ENCODE data around the gene TSPEAR.

TSPEAR gene

GRCh38 chr21:44530903-44531605, 180.3 kb downstream of the TSPEAR start:
- H3K27ac ChIP-seq (ENCODE audit: low read depth, low read length): no peak overlapping the region

GRCh38 chr21:44530221-44530902, 181.0 kb downstream of the TSPEAR start:
- Histone ChIP-seq H3K36me3 (ENCODE audit: insufficient read depth, low read length) (no peaks in the 10 kb centered on the region), H3K27me3 (ENCODE audit: insufficient read depth, low read length) (no peaks in the 10 kb centered on the region), H3K27ac (ENCODE audit: low read depth, low read length) (no peak overlapping the region), H3K4me3 (ENCODE audit: low read length) (no peak overlapping the region), H3K9me3 (ENCODE audit: insufficient read depth, low read depth, low read length) (no peaks in the 10 kb centered on the region), H3K4me1 (ENCODE audit: insufficient read depth, low read length) (no peaks in the 10 kb centered on the region), H3K9ac (ENCODE audit: low read depth, low read length) (no peak overlapping the region)
- 95% methylated on average over 7 of the region's 7 CpGs for WGBS

More at GRCh38 chr21:44530903-44531605, 180.3 kb downstream of the TSPEAR start:
- H3K27me3 ChIP-seq (ENCODE audit: insufficient read depth, low read length): no peaks in the 10 kb centered on the region
- no peaks in the 10 kb centered on the region for H3K4me1 ChIP-seq (ENCODE audit: insufficient read depth, low read length)
- H3K4me3 ChIP-seq (ENCODE audit: low read length): no peak overlapping the region
- 95% methylated on average over 23 of the region's 23 CpGs for WGBS
- H3K9me3 ChIP-seq (ENCODE audit: insufficient read depth, low read depth, low read length): no peaks in the 10 kb centered on the region
- no peak overlapping the region for H3K9ac ChIP-seq (ENCODE audit: low read depth, low read length)
- H3K36me3 ChIP-seq (ENCODE audit: insufficient read depth, low read length): no peaks in the 10 kb centered on the region

- no peaks in the 10 kb centered on the region for H3K9me3 ChIP-seq (ENCODE audit: insufficient read depth, low read depth, low read length)
- H3K9ac ChIP-seq (ENCODE audit: low read depth, low read length): no peak overlapping the region
- H3K36me3 ChIP-seq (ENCODE audit: insufficient read depth, low read length): no peaks in the 10 kb centered on the region
- WGBS: 91% methylated on average over 23 of the region's 23 CpGs
- no peaks in the 10 kb centered on the region for H3K27me3 ChIP-seq (ENCODE audit: insufficient read depth, low read length)
- H3K27ac ChIP-seq (ENCODE audit: low read depth, low read length): no peak overlapping the region
- no peak overlapping the region for H3K4me3 ChIP-seq (ENCODE audit: low read length)
- no peaks in the 10 kb centered on the region for H3K4me1 ChIP-seq (ENCODE audit: insufficient read depth, low read length)
Measured at GRCh38 chr21:44529503-44530125, 181.8 kb downstream of the TSPEAR start.

- Histone ChIP-seq H3K4me1 (ENCODE audit: insufficient read depth, low read length) (no peaks in the 10 kb centered on the region), H3K9me3 (ENCODE audit: insufficient read depth, low read depth, low read length) (no peaks in the 10 kb centered on the region), H3K27ac (ENCODE audit: low read depth, low read length) (no peak overlapping the region), H3K4me3 (ENCODE audit: low read length) (no peak overlapping the region), H3K9ac (ENCODE audit: low read depth, low read length) (no peak overlapping the region), H3K36me3 (ENCODE audit: insufficient read depth, low read length) (no peaks in the 10 kb centered on the region), H3K27me3 (ENCODE audit: insufficient read depth, low read length) (no peaks in the 10 kb centered on the region)
- WGBS: 92% methylated on average over 15 of the region's 17 CpGs
Measured at GRCh38 chr21:44529011-44529421, 182.4 kb downstream of the TSPEAR start.

GRCh38 chr21:44528634-44528995, 182.8 kb downstream of the TSPEAR start:
- Histone ChIP-seq H3K9me3 (ENCODE audit: insufficient read depth, low read depth, low read length) (no peaks in the 10 kb centered on the region), H3K36me3 (ENCODE audit: insufficient read depth, low read length) (no peaks in the 10 kb centered on the region), H3K4me1 (ENCODE audit: insufficient read depth, low read length) (no peaks in the 10 kb centered on the region), H3K4me3 (ENCODE audit: low read length) (no peak overlapping the region), H3K9ac (ENCODE audit: low read depth, low read length) (no peak overlapping the region), H3K27ac (ENCODE audit: low read depth, low read length) (no peak overlapping the region), H3K27me3 (ENCODE audit: insufficient read depth, low read length) (no peaks in the 10 kb centered on the region)
- WGBS: 95% methylated on average over 10 of the region's 10 CpGs

- Histone ChIP-seq H3K27ac (ENCODE audit: low read depth, low read length) (no peak overlapping the region), H3K9ac (ENCODE audit: low read depth, low read length) (no peak overlapping the region), H3K36me3 (ENCODE audit: insufficient read depth, low read length) (no peaks in the 10 kb centered on the region), H3K27me3 (ENCODE audit: insufficient read depth, low read length) (no peaks in the 10 kb centered on the region), H3K9me3 (ENCODE audit: insufficient read depth, low read depth, low read length) (no peaks in the 10 kb centered on the region), H3K4me3 (ENCODE audit: low read length) (no peak overlapping the region), H3K4me1 (ENCODE audit: insufficient read depth, low read length) (no peaks in the 10 kb centered on the region)
- WGBS: 92% methylated on average over 18 of the region's 18 CpGs
Measured at GRCh38 chr21:44527983-44528633, 183.3 kb downstream of the TSPEAR start.

- H3K36me3 ChIP-seq (ENCODE audit: insufficient read depth, low read length): no peaks in the 10 kb centered on the region
- H3K4me1 ChIP-seq (ENCODE audit: insufficient read depth, low read length): no peaks in the 10 kb centered on the region
- H3K9me3 ChIP-seq (ENCODE audit: insufficient read depth, low read depth, low read length): no peaks in the 10 kb centered on the region
- 94% methylated on average over 37 of the region's 37 CpGs for WGBS
- H3K4me3 ChIP-seq (ENCODE audit: low read length): no peak overlapping the region
- H3K9ac ChIP-seq (ENCODE audit: low read depth, low read length): no peak overlapping the region
- no peaks in the 10 kb centered on the region for H3K27me3 ChIP-seq (ENCODE audit: insufficient read depth, low read length)
- no peak overlapping the region for H3K27ac ChIP-seq (ENCODE audit: low read depth, low read length)
Measured at GRCh38 chr21:44527156-44527982, 184.0 kb downstream of the TSPEAR start.

- H3K27me3 ChIP-seq (ENCODE audit: insufficient read depth, low read length): no peaks in the 10 kb centered on the region
- H3K4me3 ChIP-seq (ENCODE audit: low read length): no peak overlapping the region
- WGBS: 93% methylated on average over 12 of the region's 12 CpGs
- no peaks in the 10 kb centered on the region for H3K4me1 ChIP-seq (ENCODE audit: insufficient read depth, low read length)
- no peaks in the 10 kb centered on the region for H3K36me3 ChIP-seq (ENCODE audit: insufficient read depth, low read length)
- no peak overlapping the region for H3K9ac ChIP-seq (ENCODE audit: low read depth, low read length)
- no peak overlapping the region for H3K27ac ChIP-seq (ENCODE audit: low read depth, low read length)
- H3K9me3 ChIP-seq (ENCODE audit: insufficient read depth, low read depth, low read length): no peaks in the 10 kb centered on the region
Measured at GRCh38 chr21:44526096-44526997, 185.0 kb downstream of the TSPEAR start.

- Histone ChIP-seq H3K36me3 (ENCODE audit: insufficient read depth, low read length) (no peaks in the 10 kb centered on the region), H3K4me3 (ENCODE audit: low read length) (no peak overlapping the region), H3K4me1 (ENCODE audit: insufficient read depth, low read length) (no peaks in the 10 kb centered on the region), H3K27me3 (ENCODE audit: insufficient read depth, low read length) (no peaks in the 10 kb centered on the region), H3K9me3 (ENCODE audit: insufficient read depth, low read depth, low read length) (no peaks in the 10 kb centered on the region), H3K9ac (ENCODE audit: low read depth, low read length) (no peak overlapping the region), H3K27ac (ENCODE audit: low read depth, low read length) (no peak overlapping the region)
- WGBS: 93% methylated on average over 20 of the region's 20 CpGs
Measured at GRCh38 chr21:44525391-44526095, 185.8 kb downstream of the TSPEAR start.

Measured in HUES64 (cell line).